DOHH2 (cell line): ENCODE results near the gene ATP8B4.

ENCODE experiments used
- H3F3A ChIP-seq: fragments of 200-600 bp; sonication (generic), shearing (Covaris generic); 2 replicates; pipeline ENCODE4 v1.6.0; 2016; ENCODE audit warnings: antibody characterized with exemption, mild to moderate bottlenecking; ENCODE audit not compliant: control insufficient read depth, insufficient read depth
- H3K27ac ChIP-seq: fragments of 200-600 bp; sonication (generic); 2 replicates; pipeline ENCODE4 v1.5.1; 2014; ENCODE audit warnings: low read depth, mild to moderate bottlenecking, low read length, moderate library complexity
- H3K27me3 ChIP-seq: fragments of 200-600 bp; sonication (generic); 2 replicates; pipeline ENCODE4 v1.6.1; 2014; ENCODE audit warnings: mild to moderate bottlenecking, low read length, mixed read lengths; ENCODE audit not compliant: control insufficient read depth
- H3K36me3 ChIP-seq: fragments of 200-600 bp; sonication (generic); 2 replicates; pipeline ENCODE4 v1.6.1; 2014; ENCODE audit warnings: mild to moderate bottlenecking, low read length, moderate library complexity, mixed read lengths; ENCODE audit not compliant: control insufficient read depth
- H3K4me1 ChIP-seq: fragments of 200-600 bp; sonication (generic); 2 replicates; pipeline ENCODE4 v1.6.1; 2014; ENCODE audit warnings: mild to moderate bottlenecking, low read length, mixed read lengths; ENCODE audit not compliant: control insufficient read depth
- H3K4me2 ChIP-seq: fragments of 200-600 bp; sonication (generic); 2 replicates; pipeline ENCODE4 v1.6.0; 2014; ENCODE audit warnings: mild to moderate bottlenecking, low read length, moderate library complexity
- H3K4me3 ChIP-seq: fragments of 200-600 bp; sonication (generic); 2 replicates; pipeline ENCODE4 v1.5.1; 2014; ENCODE audit warnings: mild to moderate bottlenecking, low read length, mixed read lengths
- H3K79me2 ChIP-seq: fragments of 200-600 bp; sonication (generic); 2 replicates; pipeline ENCODE4 v1.6.1; 2014; ENCODE audit warnings: mild to moderate bottlenecking, low read length, mixed read lengths; ENCODE audit not compliant: control insufficient read depth
- H3K9me2 ChIP-seq: fragments of 200-600 bp; sonication (generic); replicated peaks from 2 replicates; pipeline ENCODE4 v1.6.1; 2014; ENCODE audit warnings: mild to moderate bottlenecking, low read length, mixed read lengths; ENCODE audit not compliant: control insufficient read depth
- H3K9me3 ChIP-seq: fragments of 200-600 bp; sonication (generic); 2 replicates; pipeline ENCODE4 v1.6.1; 2014; ENCODE audit warnings: antibody characterized with exemption, low read length, mixed read lengths; ENCODE audit not compliant: control insufficient read depth, insufficient read depth
- H4K20me1 ChIP-seq: fragments of 200-600 bp; sonication (generic); 2 replicates; pipeline ENCODE4 v1.6.0; 2014; ENCODE audit warnings: low read depth, mild to moderate bottlenecking, antibody characterized with exemption, low read length, moderate library complexity; ENCODE audit not compliant: control insufficient read depth, insufficient read depth
- CTCF ChIP-seq: fragments of 200-600 bp; sonication (generic); IDR thresholded peaks from one replicate; pipeline ENCODE4 v1.5.1; 2014; ENCODE audit warnings: antibody characterized with exemption, mild to moderate bottlenecking, low read depth, low read length; ENCODE audit not compliant: poor library complexity, severe bottlenecking
- EZH2phosphoT487 ChIP-seq: fragments of 200-600 bp; sonication (generic); IDR thresholded peaks from 2 replicates; pipeline ENCODE4 v1.6.1; 2017; ENCODE audit warnings: borderline replicate concordance, mild to moderate bottlenecking, antibody characterized with exemption, low read length, moderate library complexity, mixed read lengths

The ATP8B4 gene

GRCh38 chr15:50124631-50125030 lies 5.6 kb upstream of the ATP8B4 start:
- Histone ChIP-seq H3K4me1 (no peaks in the 10 kb centered on the region), H4K20me1 (no peaks in the 10 kb centered on the region), H3F3A (no peaks in the 10 kb centered on the region), H3K79me2 (no peaks in the 10 kb centered on the region), H3K4me3 (no peak overlapping the region), H3K36me3 (no peaks in the 10 kb centered on the region), H3K9me3 (no peaks in the 10 kb centered on the region), H3K27ac (no peak overlapping the region), H3K27me3 (0 out of 2 replicates have a peak, but pooled peaks cover 3% of the 10 kb centered on the region), H3K4me2 (no peak overlapping the region), H3K9me2 (no peaks in the 10 kb centered on the region)
- TF ChIP-seq EZH2phosphoT487 (no peak), CTCF (no peak)

- TF ChIP-seq CTCF: no peak
- no peak for TF ChIP-seq EZH2phosphoT487
- no peak overlapping the region for H3K27ac ChIP-seq
- no peaks in the 10 kb centered on the region for H3K36me3 ChIP-seq
- H3K27me3 ChIP-seq: 0 out of 2 replicates have a peak, but pooled peaks cover 4% of the 10 kb centered on the region
- no peaks in the 10 kb centered on the region for H3K4me1 ChIP-seq
- H3K4me2 ChIP-seq: no peak overlapping the region
- H3F3A ChIP-seq: no peaks in the 10 kb centered on the region
- no peak overlapping the region for H3K4me3 ChIP-seq
- no peaks in the 10 kb centered on the region for H3K9me2 ChIP-seq
- H3K79me2 ChIP-seq: no peaks in the 10 kb centered on the region
- H3K9me3 ChIP-seq: no peaks in the 10 kb centered on the region
- no peaks in the 10 kb centered on the region for H4K20me1 ChIP-seq
These were observed 5.0 kb upstream of the ATP8B4 start for GRCh38 chr15:50123861-50124557.

- Histone ChIP-seq H3K9me2 (no peaks in the 10 kb centered on the region), H3K27me3 (0 out of 2 replicates have a peak, but pooled peaks cover 6% of the 10 kb centered on the region), H3K4me1 (no peaks in the 10 kb centered on the region), H3K4me2 (no peak overlapping the region), H3K9me3 (no peaks in the 10 kb centered on the region), H3K79me2 (no peaks in the 10 kb centered on the region), H3K27ac (no peak overlapping the region), H3F3A (no peaks in the 10 kb centered on the region), H3K4me3 (no peak overlapping the region), H3K36me3 (no peaks in the 10 kb centered on the region), H4K20me1 (no peaks in the 10 kb centered on the region)
- TF ChIP-seq CTCF (no peak), EZH2phosphoT487 (no peak)
These were observed 1.7 kb upstream of the ATP8B4 start for GRCh38 chr15:50120729-50121128.
